Nucleus accumbens (tissue), 56 donors: Measurements from ENCODE around the gene SLC4A1.

ENCODE experiments used
- DNase-seq, 56 donors: peaks; one replicate each; lab custom pipeline; 2025; lab: John Stamatoyannopoulos, UW

SLC4A1 gene

GRCh38 chr17:44287651-44288050, 19.7 kb upstream of the SLC4A1 start:
- DNase-seq: no peak

DNA sequence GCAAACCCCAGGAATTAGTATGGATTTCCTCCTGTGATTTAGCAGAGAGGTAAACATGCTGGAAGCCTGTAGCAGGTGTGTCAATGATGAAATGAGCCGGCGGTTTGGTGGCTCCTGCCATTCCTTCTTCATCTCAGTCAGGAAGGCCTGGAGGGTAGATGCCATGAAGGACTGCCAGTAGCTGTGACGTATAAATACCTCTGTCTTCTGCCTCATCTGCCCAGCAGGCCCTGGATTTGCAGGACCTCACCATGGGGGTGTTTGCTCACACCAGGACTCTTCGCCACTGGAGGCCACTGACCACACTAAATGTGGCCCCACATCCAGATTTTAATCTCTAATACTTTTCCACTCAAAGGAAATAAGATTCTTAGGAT, 16.1 kb upstream of the SLC4A1 start:
- no peak for DNase-seq

DNA sequence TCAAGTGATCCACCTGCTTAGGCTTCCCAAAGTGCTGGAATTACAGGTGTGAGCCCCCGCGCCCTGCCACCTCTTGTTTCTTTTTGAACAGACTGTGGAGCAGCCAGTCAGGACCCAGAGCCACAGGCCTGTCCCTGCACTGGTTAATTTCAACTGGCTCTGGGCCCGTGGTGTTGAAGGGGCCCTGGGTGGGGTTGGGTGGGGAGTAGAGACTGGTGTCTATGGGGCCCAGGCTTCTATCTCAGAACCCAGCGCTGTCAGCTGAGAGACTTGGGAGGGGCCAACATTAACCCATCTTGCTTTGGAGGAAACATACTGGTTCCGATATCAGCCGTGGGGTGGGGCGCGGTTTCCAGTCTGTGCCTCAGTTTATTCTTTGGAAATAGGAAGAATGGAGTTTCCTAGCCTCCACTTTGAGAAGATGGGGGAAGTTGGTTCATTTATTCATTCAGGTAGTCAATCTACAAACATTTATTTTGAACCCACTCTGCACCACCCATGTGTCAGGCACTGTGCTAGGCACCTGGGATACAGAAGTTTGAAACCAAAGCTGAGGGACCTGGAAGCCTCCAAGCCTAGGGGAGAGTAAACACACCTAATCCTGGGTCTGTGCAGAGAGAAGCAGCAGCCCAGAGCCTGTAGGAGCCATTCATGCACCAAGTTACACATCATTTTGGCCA, 15.5 kb upstream of the SLC4A1 start:
- DNase-seq: no peak

DNA sequence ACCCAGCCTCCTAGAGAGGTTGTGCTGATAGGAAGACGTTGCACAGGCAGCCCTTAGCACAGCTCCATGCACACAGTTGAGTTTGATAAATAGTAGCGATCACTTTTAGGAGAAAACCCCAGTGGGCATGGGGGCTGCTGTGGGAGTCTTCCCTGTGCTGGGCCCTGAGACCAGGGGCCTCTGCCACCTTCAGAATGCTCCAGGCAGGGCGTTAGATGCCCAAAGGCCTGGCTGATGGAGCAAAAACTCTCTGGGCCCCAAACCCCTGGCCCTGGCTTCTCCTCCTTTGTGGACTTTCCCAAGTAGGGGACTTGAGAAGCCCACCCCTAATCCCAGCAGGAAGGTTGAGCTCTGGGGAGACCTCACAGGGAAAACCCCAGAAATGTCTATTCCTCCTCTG, 14.3 kb upstream of the SLC4A1 start:
- DNase-seq: no peak

DNA sequence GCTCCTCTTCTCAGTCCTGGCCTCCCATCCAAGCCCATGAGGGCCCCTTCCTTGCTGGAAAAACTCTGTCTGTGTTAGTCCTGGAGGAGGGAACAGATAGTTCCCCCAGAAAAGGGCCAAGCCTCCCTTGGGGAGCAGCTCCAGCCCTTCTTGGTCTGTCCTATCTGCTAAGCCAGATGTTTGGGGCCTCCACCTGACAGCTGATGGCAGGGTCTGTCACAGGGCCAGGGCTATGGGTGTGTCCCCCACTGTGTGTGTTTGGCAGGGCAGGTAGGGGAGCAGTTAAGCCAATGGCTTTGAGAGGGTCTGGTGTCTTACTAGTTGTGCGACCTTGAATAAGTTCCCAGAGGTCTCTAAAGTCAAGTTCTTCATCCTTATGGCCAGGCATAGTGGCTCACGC, 13.6 kb upstream of the SLC4A1 start:
- DNase-seq: no peak

- DNase-seq: no peak
Measured at GRCh38 chr17:44280392-44280937, 12.5 kb upstream of the SLC4A1 start.

DNA sequence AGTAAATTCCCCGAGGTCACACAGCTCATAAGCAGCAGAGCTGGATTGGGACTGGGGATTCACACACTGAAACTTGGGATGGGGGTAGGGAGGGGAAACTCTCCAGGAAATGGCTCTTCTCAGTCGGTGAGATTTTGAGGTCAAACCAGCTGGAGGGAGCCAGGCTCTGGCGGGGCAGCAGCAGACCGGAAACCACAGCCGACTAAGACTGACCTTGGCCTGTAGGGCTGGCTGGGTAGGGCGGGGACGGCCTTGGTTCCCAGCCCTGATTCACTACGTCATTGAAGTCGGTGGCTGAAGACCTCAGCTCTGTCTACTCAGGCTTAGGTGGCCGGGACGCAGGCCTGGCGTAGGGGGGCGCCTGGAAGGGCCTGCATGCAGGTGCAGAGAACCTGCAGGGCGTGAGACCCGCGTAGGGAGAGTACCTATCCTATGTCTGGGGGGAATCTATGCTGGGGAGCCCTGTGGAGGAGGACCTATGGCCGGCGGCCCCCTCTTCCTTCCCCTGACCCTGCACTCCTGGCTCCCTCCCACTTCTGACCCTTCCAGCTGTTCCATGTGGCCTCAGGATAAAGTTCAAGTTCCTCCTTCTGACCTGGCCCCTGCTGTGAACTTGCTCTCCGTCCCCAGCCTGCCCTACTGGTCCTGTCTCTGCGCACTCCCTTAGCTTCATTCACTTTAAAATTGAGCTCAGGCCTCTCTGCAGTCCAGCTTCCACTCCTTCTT, 11.9 kb upstream of the SLC4A1 start:
- peak in 31 of 56 donors; percentile 1 to 54 (median 14) for DNase-seq

- DNase-seq: no peak
Measured at GRCh38 chr17:44279346-44279665, 11.4 kb upstream of the SLC4A1 start.

GRCh38 chr17:44277976-44278375, 10.0 kb upstream of the SLC4A1 start:
- DNase-seq: no peak

GRCh38 chr17:44273607-44274006, 5.7 kb upstream of the SLC4A1 start:
- no peak for DNase-seq

GRCh38 chr17:44272954-44273353, 5.0 kb upstream of the SLC4A1 start:
- no peak for DNase-seq

DNA sequence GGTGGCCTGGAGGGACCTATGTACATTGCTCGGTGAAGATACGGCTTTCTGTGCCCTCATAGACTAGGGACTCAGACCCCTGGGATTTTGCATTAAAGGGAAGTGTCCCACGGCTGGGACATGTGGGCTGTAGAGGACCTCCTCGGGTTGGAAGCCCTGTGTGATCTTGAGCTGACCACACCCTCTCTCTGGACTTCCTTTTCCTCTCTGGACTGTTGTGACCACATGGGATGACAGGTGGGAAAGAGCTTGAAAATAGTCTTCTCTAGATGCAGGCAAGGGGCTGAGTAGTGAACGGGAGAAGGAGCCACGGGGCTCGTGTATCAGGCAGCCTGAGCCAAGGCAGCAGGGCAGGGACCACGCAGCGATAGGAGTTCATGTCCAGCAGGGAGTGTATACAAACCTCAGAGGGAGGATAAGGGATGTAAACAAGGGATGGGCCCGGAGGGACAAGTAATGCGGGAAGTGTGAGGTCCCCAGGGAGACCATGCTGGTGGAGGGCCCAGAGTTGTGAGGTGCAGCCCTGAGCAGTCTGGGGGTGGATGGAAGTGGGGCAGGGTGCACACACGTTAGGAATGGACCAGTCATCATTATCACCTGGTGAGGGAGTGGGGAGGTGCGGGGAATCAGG, 4.5 kb upstream of the SLC4A1 start:
- no peak for DNase-seq

DNA sequence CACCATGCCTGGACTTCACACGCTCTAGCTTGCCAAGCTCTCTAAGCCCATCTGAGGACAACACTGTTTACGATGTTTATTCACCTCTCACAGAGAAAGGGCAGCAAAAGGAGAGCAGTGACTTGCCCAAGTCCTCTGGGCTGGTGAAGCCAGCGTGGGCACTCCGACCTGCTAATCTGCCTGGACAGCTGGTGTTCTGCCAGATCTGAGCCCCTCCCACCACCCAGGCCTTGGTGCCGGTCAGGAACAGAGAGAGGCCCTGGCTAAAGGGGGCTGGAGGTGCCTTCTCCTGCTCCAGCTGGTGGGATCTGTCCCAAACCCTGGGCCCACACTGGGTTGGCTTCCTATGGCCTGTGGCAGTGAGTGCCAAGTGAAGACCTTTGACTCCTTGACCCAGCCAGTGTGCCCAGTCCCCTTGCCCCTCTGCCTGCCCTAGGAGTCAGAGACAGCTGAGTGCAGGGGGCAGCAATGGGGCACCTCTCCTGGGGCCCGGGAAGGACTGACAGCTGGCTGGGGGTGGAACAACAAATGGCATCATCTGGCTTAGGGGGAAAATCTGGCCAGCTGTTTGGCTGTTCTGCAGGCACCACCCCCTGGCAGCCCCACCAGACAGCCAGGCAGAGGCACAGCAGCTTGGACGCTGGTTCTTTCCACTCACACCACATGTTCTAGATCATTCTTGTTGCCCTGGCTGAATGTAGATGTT, 1.8 kb upstream of the SLC4A1 start:
- DNase-seq: no peak

GRCh38 chr17:44268709-44269534, 987 bp upstream of the SLC4A1 start:
- DNase-seq: no peak

- no peak for DNase-seq
Measured at GRCh38 chr17:44267165-44267455, 825 bp downstream of the SLC4A1 start.

DNA sequence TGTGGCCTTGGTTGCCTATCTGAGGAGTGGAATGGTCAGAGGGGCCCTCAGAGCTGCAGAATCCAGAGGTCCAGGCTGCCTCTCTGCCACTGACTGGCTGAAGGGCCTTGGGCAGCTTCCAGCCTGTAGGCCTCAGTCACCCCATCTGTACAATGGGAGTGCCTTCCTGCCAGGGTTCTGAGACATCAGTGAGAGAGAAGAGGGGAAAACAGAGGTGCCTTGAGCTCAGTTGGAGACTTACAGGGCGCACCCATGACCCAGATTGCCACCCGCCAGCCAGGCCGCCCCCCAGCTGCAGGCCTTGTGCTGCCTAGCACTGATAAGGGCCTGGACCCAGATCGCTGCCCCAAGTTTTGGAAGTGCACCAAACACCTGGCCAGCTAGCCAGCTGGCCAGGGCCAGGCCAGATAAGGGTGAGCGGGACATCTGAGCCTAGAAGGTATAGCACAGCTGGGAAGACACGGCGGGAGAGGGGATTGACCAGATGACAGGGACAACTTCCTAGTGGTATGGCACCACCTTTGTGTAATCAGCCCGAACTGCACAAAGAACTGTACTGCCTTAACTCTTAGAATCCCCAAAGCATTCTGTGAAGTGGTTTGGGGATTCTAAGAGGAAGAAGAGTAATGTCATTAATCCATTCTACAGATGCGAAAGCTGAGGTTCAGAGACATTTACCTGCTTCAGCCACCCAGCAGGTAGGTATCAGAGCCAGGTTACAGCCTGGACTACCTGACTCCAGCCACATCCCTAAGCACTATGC, 1.4 kb downstream of the SLC4A1 start:
- DNase-seq: no peak

DNA sequence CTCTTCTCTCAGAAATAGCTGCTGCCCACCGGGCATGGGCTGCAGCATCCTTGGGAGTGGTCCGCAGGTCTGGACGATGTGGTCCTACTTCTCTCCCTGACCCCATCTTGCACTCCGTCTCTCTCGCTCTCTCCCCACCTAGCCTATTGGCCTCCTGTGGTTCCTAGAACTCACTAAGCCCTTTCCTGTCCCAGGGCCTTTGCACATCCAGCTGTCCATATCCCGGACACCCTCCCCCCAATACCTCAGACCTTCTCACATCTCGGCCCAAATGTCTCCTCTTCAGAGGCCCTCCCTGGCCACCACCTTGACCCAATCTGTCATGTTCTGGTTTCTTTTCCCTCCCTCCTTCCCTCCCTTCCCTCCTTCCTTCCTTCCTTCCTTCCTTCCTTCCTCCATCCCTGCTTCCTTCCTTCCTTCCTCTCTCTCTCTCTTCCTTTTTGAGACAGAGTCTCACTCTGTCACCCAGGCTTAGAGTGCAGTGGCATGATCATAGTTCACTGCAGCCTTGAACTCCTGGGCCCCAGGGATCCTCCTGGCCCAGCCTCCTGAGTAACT, 4.5 kb downstream of the SLC4A1 start:
- DNase-seq: no peak

- no peak for DNase-seq
Measured at GRCh38 chr17:44262654-44263225, 5.2 kb downstream of the SLC4A1 start.

DNA sequence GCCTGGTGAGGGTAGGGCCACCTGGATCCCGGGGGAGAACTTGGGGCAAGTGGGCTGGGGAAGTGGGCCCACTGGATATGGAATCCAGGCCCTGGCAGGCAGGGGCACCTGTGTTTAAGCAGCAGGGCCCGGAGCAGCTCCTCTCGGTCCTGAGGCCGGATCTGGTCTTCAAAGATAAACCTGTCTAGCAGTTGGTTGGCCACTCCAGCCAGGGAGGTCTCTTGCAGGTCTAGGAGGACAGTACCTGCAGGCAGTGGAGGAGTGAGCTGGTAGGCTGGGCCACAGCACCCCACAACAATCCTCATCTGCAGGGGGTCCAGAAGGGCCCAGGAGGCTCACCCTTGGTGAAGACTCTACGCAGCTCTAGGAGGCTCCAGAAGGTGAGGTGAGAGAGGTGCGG, 7.6 kb downstream of the SLC4A1 start:
- DNase-seq: no peak
